Ovary (tissue), 9 donors: ENCODE data around the gene PBX4. TPM values are rescaled to one million over a fixed set of nuclear protein-coding genes. Genes with fewer than 3 reads are reported as not detected.

Source experiments
- DNase-seq, 5 donors: peaks; one replicate each; pipeline ENCODE4 v3.0.0-alpha.2; 2019 to 2020
- H3K27ac ChIP-seq, 2 donors: fragments of 200-600 bp; one replicate each; pipeline versions ENCODE4 v1.5.1 to v1.8.0; 2019 to 2022
- H3K27me3 ChIP-seq: fragments of 200-600 bp; one replicate; pipeline ENCODE4 v1.8.0; 2022
- H3K36me3 ChIP-seq: fragments of 200-600 bp; sonication (generic); one replicate; pipeline ENCODE4 v1.5.1; 2019
- H3K4me1 ChIP-seq: one replicate; pipeline ENCODE4 v1.8.1; 2013; ENCODE audit warnings: mild to moderate bottlenecking, moderate library complexity; ENCODE audit not compliant: insufficient read depth
- H3K4me3 ChIP-seq: fragments of 200-600 bp; sonication (generic); one replicate; pipeline ENCODE4 v1.5.1; 2017
- H3K9me3 ChIP-seq, 2 donors: fragments of 200-600 bp in 1 of 2; sonication (generic) in 1 of 2; one replicate each; pipeline versions ENCODE4 v1.5.1 to v1.8.1; 2013 to 2019; ENCODE audit warnings: mild to moderate bottlenecking in 1 of 2, moderate library complexity in 1 of 2
- CTCF ChIP-seq, 3 donors: fragments of 450-650 bp in 2 of 3; fragments of 200-600 bp in 1 of 3; IDR thresholded peaks; one replicate each; pipeline versions ENCODE4 v1.5.1 to v1.8.0; 2016 to 2022; ENCODE audit warnings: antibody characterized with exemption in 3 of 3, mild to moderate bottlenecking in 1 of 3
- EP300 ChIP-seq: sonication (generic); formaldehyde crosslinking; IDR thresholded peaks from one replicate; pipeline ENCODE4 v1.6.1; 2017; ENCODE audit warnings: antibody characterized with exemption
- POLR2A ChIP-seq: fragments of 450-650 bp; IDR thresholded peaks from one replicate; pipeline ENCODE4 v1.6.1; 2017; ENCODE audit warnings: antibody characterized with exemption, mild to moderate bottlenecking, moderate library complexity
- WGBS, 3 donors: extraction: QIAGEN DNeasy Blood & Tissue Kit in 1 of 3; methylation state at CpG; one replicate each; pipeline versions ENCODE4 v1.1.5 to v1.1.7; 2013 to 2017; 5-methylcytosine and 5-hydroxymethylcytosine counted together
- intact Hi-C, 4 donors: fragments of 100-400 bp; cut with DNase I; formaldehyde crosslinking; loops; one replicate each; pipeline versions ENCODE4 v1.11.0 to v1.15.1; 2022 to 2023
- polyA plus RNA-seq, 2 donors: library from polyadenylated mRNA; stranded (reverse); fragments of 200-250 nt in 1 of 2; fragments of 350-450 nt in 1 of 2; fragmentation: Illumina TruSeq in 1 of 2; extraction: RNeasy Lipid Tissue Mini Kit (QIAGEN cat#74804) in 1 of 2; gene quantifications; one replicate each; pipeline ENCODE4 v1.2.3, GENCODE V29; 2013 to 2014
- total RNA-seq, 7 donors: library from RNA; depleted of rRNA in 2 of 7; stranded (reverse); fragments of >200 nt in 2 of 7; fragmentation: NEBNext Ultra II Directional in 3 of 7; extraction: Animal tissue kit (Norgen Biotek cat#: 25700) in 3 of 7; gene quantifications; one replicate each; pipeline versions ENCODE4 v1.1.0 to v1.2.4, GENCODE V29; 2016 to 2023
- donor health status: DM: no; HTN: no; CAD: no; lungs with moderate emphysema.
- donor health status: DM: no; HTN: no; CAD: no.
- donor health status: Bipolar disorder and iron deficiency.
- donor health status: DM: yes; HTN: yes; CAD: no.
- donor health status: DM: no; HTN: no; CAD: no.
- donor health status: DM: yes; HTN: yes; CAD: no.

The PBX4 gene
- total and polyA plus RNA-seq, 9 donors: 0.73 to 4.4 (median 3.2) TPM

- TF ChIP-seq POLR2A (no peak), EP300 (no peak), CTCF (IDR thresholded peaks at IDR 0.05) (no peak)
- WGBS, 3 donors: 92 to 95% (median 93%) methylated on average over 19 of the region's 19 CpGs
- no peak overlapping the region for H3K27ac ChIP-seq
- H3K27me3 ChIP-seq: no peaks in the 10 kb centered on the region
- no peaks in the 10 kb centered on the region for H3K9me3 ChIP-seq
- no peak overlapping the region for H3K4me3 ChIP-seq
- H3K36me3 ChIP-seq: no peaks in the 10 kb centered on the region
- no peak for DNase-seq
- peaks cover 3% of the 10 kb centered on the region for H3K4me1 ChIP-seq
- intact Hi-C loops: loop anchor here in 1 of 4 donors (5.0 kb wide), 1 partner anchor 1637 kb away; no protein-coding TSS in a partner anchor
These were observed 5.6 kb upstream of the PBX4 start for GRCh38 chr19:19624032-19624570.

GRCh38 chr19:19623383-19623782 lies 4.9 kb upstream of the PBX4 start:
- TF ChIP-seq EP300: no peak
- TF ChIP-seq POLR2A: no peak
- TF ChIP-seq CTCF (IDR thresholded peaks at IDR 0.05): no peak
- Histone ChIP-seq H3K27me3 (no peaks in the 10 kb centered on the region), H3K27ac (no peak overlapping the region), H3K4me3 (no peak overlapping the region), H3K36me3 (no peaks in the 10 kb centered on the region), H3K9me3 (no peaks in the 10 kb centered on the region), H3K4me1 (peaks cover 6% of the 10 kb centered on the region)
- DNase-seq: no peak
- intact Hi-C loops: loop anchor here in 1 of 4 donors (5.0 kb wide), 1 partner anchor 1636 kb away; no protein-coding TSS in a partner anchor
- 77 to 81% (median 78%) methylated on average over 5 of the region's 5 CpGs for WGBS, 3 donors

- H3K36me3 ChIP-seq: no peaks in the 10 kb centered on the region
- intact Hi-C loops: loop anchor here in 1 of 4 donors (5.0 kb wide), 1 partner anchor 1633 kb away; no protein-coding TSS in a partner anchor
- 81 to 83% (median 82%) methylated on average over 7 of the region's 7 CpGs for WGBS, 3 donors
- DNase-seq: no peak
- no peaks in the 10 kb centered on the region for H3K27me3 ChIP-seq
- peaks cover 7% of the 10 kb centered on the region for H3K4me1 ChIP-seq
- H3K4me3 ChIP-seq: no peak overlapping the region
- no peak overlapping the region for H3K27ac ChIP-seq
- H3K9me3 ChIP-seq: no peaks in the 10 kb centered on the region
- TF ChIP-seq EP300: no peak
- no peak for TF ChIP-seq POLR2A
- no peak for TF ChIP-seq CTCF (IDR thresholded peaks at IDR 0.05)
These were observed 1.3 kb upstream of the PBX4 start for GRCh38 chr19:19619849-19620210.

GRCh38 chr19:19619181-19619848 lies 828 bp upstream of the PBX4 start:
- no peaks in the 10 kb centered on the region for H3K27me3 ChIP-seq
- DNase-seq: no peak
- 28 to 35% (median 30%) methylated on average over 21 of the region's 21 CpGs for WGBS, 3 donors

More at GRCh38 chr19:19619181-19619848, 828 bp upstream of the PBX4 start:
- TF ChIP-seq CTCF (IDR thresholded peaks at IDR 0.05) (no peak), POLR2A (no peak), EP300 (no peak)
- Histone ChIP-seq H3K36me3 (no peaks in the 10 kb centered on the region), H3K4me1 (peaks cover 7% of the 10 kb centered on the region), H3K27ac (no peak overlapping the region), H3K9me3 (no peaks in the 10 kb centered on the region), H3K4me3 (no peak overlapping the region)
- intact Hi-C loops: no loop called here
